Effector memory CD4-positive, alpha-beta T cell (primary cell): ENCODE measurements around the gene AMFR.

Experiments used
- DNase-seq, 3 donors: peaks; one replicate each; pipeline ENCODE4 v3.0.0-alpha.2; 2020
- H3K27ac ChIP-seq: 2 replicates; pipeline ENCODE4 v1.7.0; 2013; ENCODE audit warnings: mild to moderate bottlenecking, low read length, moderate library complexity; ENCODE audit not compliant: insufficient read depth, poor library complexity, severe bottlenecking
- H3K27me3 ChIP-seq: replicated peaks from 2 replicates; pipeline ENCODE4 v1.7.0; 2013; ENCODE audit warnings: mild to moderate bottlenecking, low read length; ENCODE audit not compliant: insufficient read depth, control insufficient read depth, poor library complexity, severe bottlenecking
- H3K36me3 ChIP-seq: 2 replicates; pipeline ENCODE4 v1.7.0; 2013; ENCODE audit warnings: mild to moderate bottlenecking, low read length, moderate library complexity; ENCODE audit not compliant: control insufficient read depth, insufficient read depth
- H3K4me1 ChIP-seq: 2 replicates; pipeline ENCODE4 v1.7.0; 2013; ENCODE audit warnings: low read length, mild to moderate bottlenecking; ENCODE audit not compliant: control insufficient read depth, insufficient read depth, poor library complexity, severe bottlenecking
- H3K4me3 ChIP-seq: 2 replicates; pipeline ENCODE4 v1.7.0; 2013; ENCODE audit warnings: low read length, low read depth, mild to moderate bottlenecking; ENCODE audit not compliant: insufficient read depth, poor library complexity, severe bottlenecking
- H3K9me3 ChIP-seq: 2 replicates; pipeline ENCODE4 v1.7.0; 2013; ENCODE audit warnings: mild to moderate bottlenecking, low read length, moderate library complexity; ENCODE audit not compliant: control insufficient read depth

The AMFR gene

DNA sequence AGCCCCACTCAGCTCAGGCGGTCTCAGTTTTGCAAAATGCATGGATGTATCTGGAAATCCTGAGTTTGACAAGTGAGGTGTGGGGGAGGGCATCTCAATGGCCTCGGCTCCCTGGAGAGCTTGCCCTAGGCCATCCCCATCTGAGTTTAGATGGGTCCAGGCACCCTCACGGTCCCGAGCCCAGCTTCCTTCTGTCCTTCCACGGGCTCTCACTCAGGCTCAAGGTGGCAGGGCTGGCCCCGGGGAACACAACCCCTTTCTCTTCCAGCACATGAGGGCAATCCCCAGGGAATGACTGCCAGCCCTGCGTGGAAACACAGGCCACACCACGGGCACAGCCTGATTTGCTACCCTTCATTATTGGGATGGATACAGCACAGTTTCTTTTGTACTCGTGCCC lies 58.4 kb downstream of the AMFR start:
- Histone ChIP-seq H3K4me3 (no peak overlapping the region), H3K9me3 (no peaks in the 10 kb centered on the region), H3K4me1 (no peaks in the 10 kb centered on the region), H3K36me3 (peaks cover 52% of the 10 kb centered on the region), H3K27me3 (no peaks in the 10 kb centered on the region), H3K27ac (no peak overlapping the region)
- no peak for DNase-seq

DNA sequence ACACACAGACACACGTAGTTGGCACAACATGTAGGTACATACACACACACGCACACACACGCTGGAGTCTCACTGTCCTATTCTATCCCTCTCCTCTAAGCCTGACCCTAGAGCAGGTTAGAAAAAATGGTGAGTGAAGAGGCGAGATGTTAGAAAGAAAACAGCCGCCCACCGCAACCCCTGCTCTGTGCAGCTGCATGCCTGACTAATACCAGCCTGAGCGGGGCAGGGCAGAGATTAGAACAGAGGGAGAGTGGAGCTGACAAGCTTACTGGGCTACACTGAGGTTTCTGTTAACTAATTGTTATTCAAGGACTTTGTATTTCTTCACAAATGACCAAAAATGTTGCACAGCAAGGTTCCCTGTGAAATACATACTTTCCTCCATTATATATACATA lies 59.8 kb downstream of the AMFR start:
- Histone ChIP-seq H3K4me3 (no peak overlapping the region), H3K9me3 (no peaks in the 10 kb centered on the region), H3K4me1 (no peaks in the 10 kb centered on the region), H3K27ac (no peak overlapping the region), H3K36me3 (peaks cover 53% of the 10 kb centered on the region), H3K27me3 (no peaks in the 10 kb centered on the region)
- DNase-seq: no peak

DNA sequence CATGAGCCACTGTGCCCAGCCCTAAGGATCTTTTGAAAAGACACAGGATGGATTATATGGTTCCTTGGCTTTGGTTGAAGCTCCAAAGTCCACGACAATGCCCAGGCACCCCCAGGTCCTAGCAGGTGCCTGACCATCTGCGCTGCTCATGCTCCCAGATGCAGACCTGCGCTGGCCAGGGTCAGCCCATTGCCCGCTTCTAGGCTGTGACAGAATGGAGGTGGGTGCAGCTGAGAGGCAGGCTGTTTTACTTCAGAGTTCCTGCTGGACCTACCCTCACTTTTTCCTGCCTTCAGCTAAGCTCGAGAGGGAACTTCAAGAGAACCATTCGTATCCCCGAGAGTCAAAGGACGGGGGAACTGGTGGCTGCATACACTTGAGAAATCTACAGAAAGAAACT lies 60.5 kb downstream of the AMFR start:
- DNase-seq: no peak
- no peak overlapping the region for H3K4me3 ChIP-seq
- peaks cover 53% of the 10 kb centered on the region for H3K36me3 ChIP-seq

DNA sequence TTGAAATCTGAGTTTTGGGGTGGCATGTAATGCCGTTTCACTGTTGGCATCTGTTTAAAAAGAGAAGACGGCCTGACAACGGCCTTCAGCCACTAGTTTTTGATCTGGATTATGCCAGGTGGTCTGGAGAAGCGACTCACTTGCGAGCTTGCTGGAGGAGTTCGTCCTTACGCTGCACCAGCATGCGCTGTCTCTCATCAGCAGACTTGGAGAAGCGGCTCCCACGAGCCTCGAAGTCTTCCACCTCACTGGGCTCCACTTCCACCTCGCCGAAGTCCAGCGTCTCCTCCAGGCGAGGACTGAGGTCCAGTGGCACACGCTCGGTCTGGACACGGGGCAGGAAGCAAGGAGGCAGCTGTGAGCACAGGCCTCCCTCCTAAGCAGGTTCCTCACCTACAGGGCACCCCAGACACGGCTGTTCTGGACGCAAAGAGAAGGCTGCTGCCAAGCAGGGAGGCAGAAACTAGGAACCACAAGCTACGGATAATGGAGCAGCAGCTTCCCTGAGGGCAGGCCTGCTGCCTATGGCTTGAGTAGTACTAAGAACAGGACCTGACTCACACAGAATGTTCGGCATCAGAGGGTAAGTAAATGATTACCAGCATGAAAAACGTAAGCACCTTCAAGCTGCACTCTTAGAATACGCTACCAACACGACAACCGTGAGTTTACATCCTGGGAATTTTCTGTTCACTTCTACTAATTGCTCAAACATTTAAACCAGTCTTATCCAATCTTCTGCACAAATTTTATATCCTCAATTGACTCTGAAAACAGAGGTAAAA lies 61.4 kb downstream of the AMFR start:
- H3K27ac ChIP-seq: no peak overlapping the region
- no peaks in the 10 kb centered on the region for H3K4me1 ChIP-seq
- H3K9me3 ChIP-seq: no peaks in the 10 kb centered on the region
- H3K27me3 ChIP-seq: no peaks in the 10 kb centered on the region
- no peak for DNase-seq
- peaks cover 52% of the 10 kb centered on the region for H3K36me3 ChIP-seq
- no peak overlapping the region for H3K4me3 ChIP-seq

More for the DNA sequence above, 60.5 kb downstream of the AMFR start:
- Histone ChIP-seq H3K4me1 (no peaks in the 10 kb centered on the region), H3K27ac (no peak overlapping the region), H3K9me3 (no peaks in the 10 kb centered on the region), H3K27me3 (no peaks in the 10 kb centered on the region)

DNA sequence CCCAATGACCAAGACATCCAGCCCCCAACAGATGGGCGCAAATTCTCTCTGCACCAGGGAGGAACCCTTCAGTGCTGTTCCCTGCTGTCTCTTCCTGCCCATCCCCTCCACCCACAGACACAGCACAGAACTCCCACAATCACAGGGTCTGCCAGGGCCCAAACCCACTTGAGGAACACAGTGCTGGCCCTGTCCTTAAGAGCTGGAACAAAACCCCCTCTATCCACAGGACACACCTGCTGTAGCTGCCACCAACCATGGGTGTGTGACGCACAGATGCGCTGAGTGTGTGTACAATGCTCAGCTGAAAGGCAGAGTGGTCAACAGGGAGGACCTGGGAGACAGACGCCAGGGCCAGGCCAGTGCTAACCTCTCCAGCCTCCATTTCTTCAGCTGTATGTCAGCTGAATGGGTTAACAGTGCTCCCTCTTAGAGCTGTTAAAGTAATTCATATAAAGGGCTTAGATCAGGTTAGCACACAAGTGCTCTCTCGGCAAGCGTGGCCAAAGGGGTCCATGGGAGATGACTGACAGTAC lies 62.1 kb downstream of the AMFR start:
- H3K36me3 ChIP-seq: peaks cover 45% of the 10 kb centered on the region
- no peak for DNase-seq
- H3K4me1 ChIP-seq: no peaks in the 10 kb centered on the region
- no peak overlapping the region for H3K4me3 ChIP-seq
- no peaks in the 10 kb centered on the region for H3K27me3 ChIP-seq
- H3K27ac ChIP-seq: no peak overlapping the region
- no peaks in the 10 kb centered on the region for H3K9me3 ChIP-seq

DNA sequence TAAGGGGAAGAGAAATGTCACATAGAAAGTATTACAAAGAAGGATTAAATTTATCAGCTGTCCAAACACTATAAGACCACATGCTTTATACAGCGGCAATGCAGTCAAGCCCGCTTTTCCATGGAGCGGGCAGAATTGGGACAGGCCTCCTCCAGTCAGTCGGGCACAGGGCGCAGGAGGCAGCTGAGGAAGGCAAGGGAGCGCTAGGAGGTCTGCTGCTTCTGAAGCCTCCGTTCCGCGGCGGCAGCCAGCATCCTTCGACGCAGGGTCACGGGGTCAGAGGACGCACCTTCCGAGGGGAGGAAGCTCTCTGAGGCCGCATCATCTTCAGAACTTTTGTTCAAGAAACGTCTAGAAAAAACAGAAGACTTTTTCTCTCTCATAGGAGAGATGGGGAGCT lies 62.6 kb downstream of the AMFR start:
- no peak for DNase-seq
- H3K36me3 ChIP-seq: peaks cover 40% of the 10 kb centered on the region
- no peaks in the 10 kb centered on the region for H3K4me1 ChIP-seq
- no peaks in the 10 kb centered on the region for H3K9me3 ChIP-seq
- no peak overlapping the region for H3K27ac ChIP-seq
- no peak overlapping the region for H3K4me3 ChIP-seq
- H3K27me3 ChIP-seq: no peaks in the 10 kb centered on the region

DNA sequence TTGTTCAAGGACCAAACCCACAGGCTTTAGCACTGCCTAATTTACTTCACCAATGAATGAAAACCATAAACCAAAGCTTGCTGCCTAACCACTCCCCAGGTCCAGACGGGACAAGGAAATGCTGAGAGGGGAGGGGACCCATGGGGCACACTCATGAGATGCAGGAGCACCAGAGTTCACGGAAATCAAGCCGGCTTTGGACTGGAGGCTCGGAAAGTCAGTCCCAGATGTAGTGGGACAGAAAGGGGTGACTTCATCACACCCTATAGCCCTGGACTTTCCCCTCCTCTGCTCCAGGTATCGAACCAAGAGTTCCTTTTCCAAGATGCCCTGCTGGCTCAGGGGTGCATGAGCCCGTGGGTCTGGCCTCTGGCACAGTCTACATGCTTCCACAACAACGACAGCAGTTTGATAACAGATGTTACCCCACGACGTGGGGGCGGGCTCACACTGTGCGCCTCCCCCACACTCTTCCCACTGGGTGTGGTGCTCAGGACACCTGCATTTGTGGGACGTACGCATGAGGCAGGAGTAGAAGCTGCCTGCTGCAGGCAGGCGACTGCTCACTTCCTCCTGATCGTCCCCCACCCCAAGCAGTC lies 63.2 kb downstream of the AMFR start:
- no peaks in the 10 kb centered on the region for H3K9me3 ChIP-seq
- H3K27ac ChIP-seq: no peak overlapping the region
- no peak overlapping the region for H3K4me3 ChIP-seq
- no peaks in the 10 kb centered on the region for H3K27me3 ChIP-seq
- peaks cover 36% of the 10 kb centered on the region for H3K36me3 ChIP-seq
- no peak for DNase-seq
- no peaks in the 10 kb centered on the region for H3K4me1 ChIP-seq

DNA sequence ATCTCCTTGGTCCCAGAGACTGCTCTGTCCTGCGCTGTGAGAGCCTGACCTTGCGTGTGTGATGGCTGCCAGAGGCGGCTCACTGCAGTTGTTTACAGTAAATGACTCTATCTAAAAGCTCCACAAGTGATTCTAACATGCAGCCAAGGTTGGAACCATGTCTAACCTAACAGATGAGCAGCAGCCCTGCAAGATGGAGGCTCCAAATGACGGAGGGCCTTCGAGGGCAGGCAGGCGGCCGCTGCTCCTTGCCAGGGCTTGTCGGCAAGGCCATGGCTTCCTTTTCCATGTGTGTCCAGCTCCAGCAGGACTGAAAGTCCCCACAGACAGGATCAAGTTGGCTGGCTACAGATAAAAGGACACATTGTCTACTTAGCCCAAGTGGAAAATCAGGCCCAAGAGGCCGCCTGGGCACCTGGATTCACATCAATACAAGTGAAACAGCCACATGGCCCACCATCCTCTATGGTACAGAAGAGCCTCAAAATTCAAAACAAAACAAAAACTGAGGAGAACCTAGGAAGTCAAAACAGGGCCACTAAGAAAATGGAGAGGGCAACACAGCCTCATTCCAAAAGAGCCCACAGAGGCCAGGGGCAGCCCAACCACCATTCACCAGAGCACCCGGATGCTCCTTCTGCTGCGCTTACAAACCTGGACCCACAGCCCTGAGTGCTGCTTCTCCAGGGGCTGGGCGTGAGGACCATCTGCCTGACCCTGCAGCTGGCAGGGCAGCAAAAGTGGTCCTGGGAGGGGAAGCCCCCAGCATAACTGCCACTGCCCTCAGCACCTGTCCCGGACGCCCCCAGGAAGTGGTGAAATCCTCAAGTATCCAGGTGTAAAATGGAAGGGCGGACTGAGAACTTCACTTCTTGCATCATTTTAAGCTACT lies 65.0 kb downstream of the AMFR start:
- DNase-seq: no peak

DNA sequence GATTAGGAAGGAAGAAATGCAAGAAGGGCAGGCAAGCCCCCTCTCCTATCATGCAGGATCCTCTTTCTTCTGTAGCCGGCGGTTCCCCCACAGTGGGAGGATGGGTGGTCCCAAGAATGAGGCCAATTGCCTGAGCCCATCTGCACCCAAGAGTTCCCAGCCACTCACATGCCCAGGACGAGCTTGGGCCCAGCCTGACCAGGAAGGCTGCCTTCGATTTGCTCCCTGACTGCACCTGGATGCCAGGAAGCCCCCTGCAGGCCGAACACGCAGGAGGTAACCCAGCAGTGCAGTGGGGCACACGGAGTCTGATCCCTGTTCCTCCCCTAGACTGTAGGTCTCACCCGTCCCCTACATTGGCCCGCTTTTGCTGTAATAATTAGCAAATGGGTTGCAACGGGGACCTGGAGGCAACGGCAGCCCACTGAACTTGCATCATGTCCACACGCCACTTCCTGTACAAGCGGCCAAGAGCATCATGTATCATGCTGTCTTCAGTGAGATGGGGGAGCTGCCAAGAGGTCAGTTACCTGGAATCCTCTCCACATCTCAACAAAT lies 67.5 kb downstream of the AMFR start:
- peaks cover 10% of the 10 kb centered on the region for H3K36me3 ChIP-seq
- H3K4me1 ChIP-seq: no peaks in the 10 kb centered on the region
- H3K27ac ChIP-seq: no peak overlapping the region
- no peaks in the 10 kb centered on the region for H3K27me3 ChIP-seq
- H3K4me3 ChIP-seq: no peak overlapping the region
- no peaks in the 10 kb centered on the region for H3K9me3 ChIP-seq
- no peak for DNase-seq

More for the DNA sequence above, 65.0 kb downstream of the AMFR start:
- H3K27ac ChIP-seq: no peak overlapping the region
- peaks cover 29% of the 10 kb centered on the region for H3K36me3 ChIP-seq
- H3K9me3 ChIP-seq: no peaks in the 10 kb centered on the region
- no peak overlapping the region for H3K4me3 ChIP-seq
- H3K4me1 ChIP-seq: no peaks in the 10 kb centered on the region
- H3K27me3 ChIP-seq: no peaks in the 10 kb centered on the region
